ENCODE results near the gene FAXC. TPM values are rescaled to one million over a fixed set of nuclear protein-coding genes. Genes with fewer than 3 reads are reported as not detected.

Gene FAXC
- total RNA-seq, 1 donor from 2014 or later = 23.0 TPM

- no peaks in the 10 kb centered on the region for H4K20me1 ChIP-seq (ENCODE audit: low read depth)
- peaks cover 3% of the 10 kb centered on the region for H3K36me3 Mint-ChIP-seq
These were observed 17.9 kb downstream of the FAXC start for GRCh38 chr6:99331531-99331930.

GRCh38 chr6:99330159-99330558, 19.3 kb downstream of the FAXC start:
- H3K9me3 Mint-ChIP-seq = no peaks in the 10 kb centered on the region
- H4K20me1 ChIP-seq (ENCODE audit: low read depth) = no peaks in the 10 kb centered on the region
- H3K4me1 ChIP-seq = peaks cover 6% of the 10 kb centered on the region
- no peaks in the 10 kb centered on the region for H3K36me3 ChIP-seq
- no peak overlapping the region for H3K27ac Mint-ChIP-seq
- no peak overlapping the region for H3K4me2 ChIP-seq
- H3K4me1 Mint-ChIP-seq = peaks cover 11% of the 10 kb centered on the region
- peaks cover 5% of the 10 kb centered on the region for H3K36me3 Mint-ChIP-seq
- no peaks in the 10 kb centered on the region for H3K27me3 Mint-ChIP-seq (ENCODE audit: insufficient read depth, low read depth)
- H3F3A ChIP-seq (ENCODE audit: low read depth) = no peaks in the 10 kb centered on the region
- H3K9me3 ChIP-seq (ENCODE audit: low read depth) = no peaks in the 10 kb centered on the region
- H3K4me3 Mint-ChIP-seq = peak overlapping the region; percentile 50
- no peak overlapping the region for H3K27ac ChIP-seq
- TF ChIP-seq EZH2 (IDR thresholded peaks at IDR 0.05) = no peak
- TF ChIP-seq CTCF (IDR thresholded peaks at IDR 0.05) = peak; percentile 83
- H2AFZ ChIP-seq (replicated peaks) = no peak overlapping the region
- H3K27me3 ChIP-seq = no peaks in the 10 kb centered on the region
- no peaks in the 10 kb centered on the region for H3K79me2 ChIP-seq (ENCODE audit: low read depth)
- no peak overlapping the region for H3K9ac ChIP-seq
- DNase-seq (ENCODE audit: low spot score) = peak; percentile 78
- no peak overlapping the region for H3K4me3 ChIP-seq

More at GRCh38 chr6:99331531-99331930, 17.9 kb downstream of the FAXC start:
- H3K4me3 Mint-ChIP-seq = no peak overlapping the region
- no peaks in the 10 kb centered on the region for H3K9me3 ChIP-seq (ENCODE audit: low read depth)
- H3K4me1 ChIP-seq = peaks cover 9% of the 10 kb centered on the region
- H3K36me3 ChIP-seq = no peaks in the 10 kb centered on the region
- H2AFZ ChIP-seq (replicated peaks) = no peak overlapping the region
- H3K79me2 ChIP-seq (ENCODE audit: low read depth) = no peaks in the 10 kb centered on the region
- no peak overlapping the region for H3K4me3 ChIP-seq
- peaks cover 11% of the 10 kb centered on the region for H3K4me1 Mint-ChIP-seq
- no peaks in the 10 kb centered on the region for H3K27me3 Mint-ChIP-seq (ENCODE audit: insufficient read depth, low read depth)
- TF ChIP-seq EZH2phosphoT487 (IDR thresholded peaks at IDR 0.05) (no peak), CTCF (IDR thresholded peaks at IDR 0.05) (no peak), EZH2 (IDR thresholded peaks at IDR 0.05) (no peak)
- DNase-seq (ENCODE audit: low spot score) = no peak
- H3K9ac ChIP-seq = no peak overlapping the region
- no peak overlapping the region for H3K4me2 ChIP-seq
- H3K9me3 Mint-ChIP-seq = no peaks in the 10 kb centered on the region
- H3K27me3 ChIP-seq = no peaks in the 10 kb centered on the region
- H3F3A ChIP-seq (ENCODE audit: low read depth) = no peaks in the 10 kb centered on the region
- no peak overlapping the region for H3K27ac Mint-ChIP-seq
- no peak overlapping the region for H3K27ac ChIP-seq

GRCh38 chr6:99324996-99325395, 24.5 kb downstream of the FAXC start:
- no peak overlapping the region for H3K27ac ChIP-seq
- no peaks in the 10 kb centered on the region for H3K79me2 ChIP-seq (ENCODE audit: low read depth)
- no peak for TF ChIP-seq CTCF (IDR thresholded peaks at IDR 0.05)
- TF ChIP-seq EZH2 (IDR thresholded peaks at IDR 0.05) = no peak
- TF ChIP-seq EZH2phosphoT487 (IDR thresholded peaks at IDR 0.05) = no peak
- Mint-ChIP-seq H3K9me3 (no peaks in the 10 kb centered on the region), H3K27me3 (ENCODE audit: insufficient read depth, low read depth) (no peaks in the 10 kb centered on the region), H3K36me3 (peaks cover 9% of the 10 kb centered on the region), H3K4me3 (no peak overlapping the region), H3K27ac (no peak overlapping the region), H3K4me1 (peaks cover 2% of the 10 kb centered on the region)
- H3K9me3 ChIP-seq (ENCODE audit: low read depth) = no peaks in the 10 kb centered on the region
- no peaks in the 10 kb centered on the region for H3K36me3 ChIP-seq
- H3F3A ChIP-seq (ENCODE audit: low read depth) = no peaks in the 10 kb centered on the region
- DNase-seq (ENCODE audit: low spot score) = no peak
- no peak overlapping the region for H3K4me2 ChIP-seq
- no peaks in the 10 kb centered on the region for H3K4me1 ChIP-seq
- no peak overlapping the region for H3K9ac ChIP-seq
- no peak overlapping the region for H2AFZ ChIP-seq (replicated peaks)
- H4K20me1 ChIP-seq (ENCODE audit: low read depth) = no peaks in the 10 kb centered on the region
- no peak overlapping the region for H3K4me3 ChIP-seq
- H3K27me3 ChIP-seq = no peaks in the 10 kb centered on the region

All from neural progenitor cell (in vitro differentiated cells).